IPS-NIHi11 (cell line): ENCODE results near the gene LSM5.

Experiments
- DNase-seq: peaks from one replicate; pipeline ENCODE4 v3.0.0; 2012; ENCODE audit warnings: mixed read lengths, low spot score

The LSM5 gene

DNA sequence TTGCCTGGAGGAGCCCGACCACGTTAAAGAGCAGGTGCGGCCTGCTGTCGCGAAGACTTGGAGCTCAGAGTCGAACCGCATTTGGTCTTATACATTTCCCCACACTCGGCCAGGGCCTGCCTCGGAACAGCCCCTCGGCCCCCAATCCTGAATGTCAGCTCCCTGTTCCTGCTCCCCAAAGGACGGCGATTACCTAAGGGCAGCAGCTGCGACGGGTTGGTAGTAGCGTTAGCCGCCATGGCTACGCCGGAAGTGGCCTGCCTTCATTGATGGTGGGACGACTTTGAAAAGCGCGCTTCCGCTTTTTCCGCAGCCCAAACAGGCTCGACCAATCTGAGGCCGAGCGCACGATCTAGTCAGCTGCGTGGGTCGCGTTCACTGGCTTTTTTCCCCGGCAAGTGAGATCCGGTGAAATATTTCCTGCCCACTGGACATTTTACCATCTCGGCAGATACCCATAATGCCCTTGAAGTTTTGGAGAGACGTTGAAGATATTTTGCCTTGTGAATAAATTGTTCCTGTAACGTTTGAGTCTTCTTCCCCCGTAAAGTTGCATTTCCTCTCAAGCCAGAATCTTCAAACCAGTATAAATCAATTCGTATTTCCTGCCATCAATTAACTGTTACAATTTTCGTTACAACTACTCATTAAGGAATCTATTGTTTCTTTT, at the start of gene LSM5:
TSS of gene LSM5 (minus strand) at position 254 of the 670 bp plus-strand sequence. CDS start at position 239, 15 bp downstream.
- DNase-seq = peak; percentile 77

- no peak for DNase-seq
Observed at GRCh38 chr7:32539366-32539765, 49.2 kb upstream of the LSM5 start.

- no peak for DNase-seq
Observed at GRCh38 chr7:32537760-32538159, 47.6 kb upstream of the LSM5 start.

- DNase-seq = no peak
Observed at GRCh38 chr7:32536585-32536984, 46.4 kb upstream of the LSM5 start.

DNA sequence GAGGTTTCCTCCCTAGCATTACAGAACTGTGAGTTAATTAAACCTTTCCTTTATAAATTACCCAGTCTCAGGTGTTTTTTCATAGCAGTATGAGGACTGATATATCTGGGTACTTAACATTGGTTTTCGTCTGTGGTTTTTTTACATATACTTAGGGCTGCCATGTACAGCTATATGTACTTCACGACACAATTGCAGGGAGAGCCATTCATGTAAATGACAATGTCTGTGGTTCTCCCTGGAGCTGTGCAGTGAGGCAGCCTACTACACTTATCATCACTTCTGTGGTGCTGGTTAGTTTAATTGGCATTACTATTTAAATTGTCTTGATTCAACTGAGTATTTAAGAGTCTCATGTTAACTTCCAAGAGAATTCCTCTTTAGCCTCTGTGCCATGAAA, 45.8 kb upstream of the LSM5 start:
- no peak for DNase-seq

- DNase-seq = no peak
Observed at GRCh38 chr7:32535162-32535702, 45.1 kb upstream of the LSM5 start.

GRCh38 chr7:32533276-32534029, 43.3 kb upstream of the LSM5 start:
- DNase-seq = no peak

- no peak for DNase-seq
Observed at GRCh38 chr7:32532716-32533115, 42.5 kb upstream of the LSM5 start.

- DNase-seq = no peak
Observed at GRCh38 chr7:32532086-32532485, 41.9 kb upstream of the LSM5 start.

GRCh38 chr7:32531402-32531801, 41.2 kb upstream of the LSM5 start:
- no peak for DNase-seq

GRCh38 chr7:32525839-32526238, 35.7 kb upstream of the LSM5 start:
- no peak for DNase-seq

- no peak for DNase-seq
Observed at GRCh38 chr7:32524631-32525030, 34.5 kb upstream of the LSM5 start.

DNA sequence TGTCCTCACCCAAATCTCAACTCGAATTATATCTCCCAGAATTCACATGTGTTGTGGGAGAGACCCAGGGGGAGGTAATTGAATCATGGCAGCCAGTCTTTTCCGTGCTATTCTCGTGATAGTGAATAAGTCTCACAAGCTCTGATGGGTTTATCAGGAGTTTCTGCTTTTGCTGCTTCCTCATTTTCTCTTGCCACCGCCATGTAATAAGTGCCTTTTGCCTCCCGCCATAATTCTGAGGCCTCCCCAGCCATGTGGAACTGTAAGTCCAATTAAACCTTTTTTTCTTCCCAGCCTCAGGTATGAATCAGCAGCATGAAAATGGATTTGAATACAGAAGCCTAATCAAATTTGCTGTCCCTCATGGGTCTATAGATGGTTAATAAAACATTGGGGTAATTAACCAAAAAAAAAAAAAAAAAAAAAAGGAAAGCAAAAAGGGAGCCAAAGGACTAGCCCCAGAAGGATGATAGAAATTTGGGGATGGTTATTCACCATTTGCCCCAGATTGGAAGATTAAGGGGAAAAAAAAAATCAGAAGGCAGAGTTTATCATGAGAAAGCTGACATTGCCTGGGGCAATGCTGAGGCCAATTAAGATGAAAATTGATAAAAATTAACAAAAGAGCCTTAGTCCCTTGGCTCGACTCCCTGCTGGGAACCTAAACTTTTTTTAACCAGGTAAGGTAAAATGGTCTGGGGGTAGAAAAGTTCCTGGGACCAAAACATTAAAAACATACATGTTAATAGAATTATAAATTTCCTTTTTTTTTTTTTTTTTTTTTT, 32.8 kb upstream of the LSM5 start:
- no peak for DNase-seq

GRCh38 chr7:32519763-32520162, 29.6 kb upstream of the LSM5 start:
- DNase-seq = no peak

DNA sequence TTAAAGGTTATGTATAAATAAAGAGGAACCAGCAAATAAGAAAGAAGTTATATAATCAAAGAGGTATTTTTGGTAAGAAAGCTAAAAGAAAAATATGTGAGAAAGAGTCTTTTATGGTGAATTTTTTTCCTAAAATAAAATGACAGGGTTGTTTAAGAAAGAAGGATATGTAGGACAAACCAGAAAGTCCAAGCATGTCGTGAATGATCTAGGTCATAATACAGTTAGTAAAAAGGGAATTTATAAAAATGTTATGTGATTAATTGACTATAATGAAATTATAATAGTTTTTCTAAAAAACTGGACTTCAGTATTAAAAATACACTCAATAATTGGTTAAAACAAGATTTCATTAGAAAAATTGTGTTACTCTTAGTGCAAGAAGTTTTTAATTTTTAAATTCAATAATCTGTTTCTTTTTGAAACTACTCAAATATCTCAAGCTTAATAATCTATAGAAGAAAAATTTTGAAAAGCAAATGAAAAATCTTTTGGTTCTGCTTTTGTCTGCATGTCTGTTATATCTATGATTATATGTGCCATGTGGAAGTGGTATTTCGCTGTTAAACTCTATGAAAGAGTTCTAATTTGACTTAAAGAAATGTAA, 28.5 kb upstream of the LSM5 start:
- DNase-seq = no peak

- no peak for DNase-seq
Observed at GRCh38 chr7:32516551-32517100, 26.4 kb upstream of the LSM5 start.

DNA sequence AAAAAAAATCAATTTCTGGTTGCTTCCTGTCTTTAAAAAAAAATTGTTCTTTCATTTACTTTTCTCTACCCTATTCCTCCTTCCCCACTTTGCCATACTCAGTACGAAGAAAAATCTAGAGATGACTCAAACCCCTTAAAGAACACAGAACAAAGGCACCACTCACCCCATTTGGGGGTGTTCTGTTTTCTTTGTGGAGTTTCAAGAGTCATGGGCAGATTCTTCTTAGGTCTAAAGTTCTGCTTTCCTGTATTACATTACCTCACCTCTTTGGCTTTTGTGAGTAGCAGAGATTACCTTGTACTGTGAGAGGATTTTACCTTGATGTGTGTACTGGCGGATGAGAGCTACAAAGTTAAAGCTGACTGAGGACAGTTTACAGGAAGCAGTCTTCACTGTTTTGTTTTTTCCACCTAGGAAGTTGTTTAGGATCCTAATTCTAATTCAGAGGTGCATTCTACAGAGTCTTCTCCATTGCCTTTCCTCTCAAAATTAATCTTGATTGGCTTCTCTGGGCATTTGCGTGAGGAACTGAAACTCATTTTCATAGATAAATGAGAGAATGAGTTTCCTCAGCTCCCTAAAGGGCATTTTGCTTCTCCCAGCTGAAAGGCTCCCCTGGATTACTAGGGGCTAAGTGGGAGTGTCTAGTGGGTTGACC, 25.8 kb upstream of the LSM5 start:
- DNase-seq = no peak

GRCh38 chr7:32513210-32513609, 23.0 kb upstream of the LSM5 start:
- no peak for DNase-seq

DNA sequence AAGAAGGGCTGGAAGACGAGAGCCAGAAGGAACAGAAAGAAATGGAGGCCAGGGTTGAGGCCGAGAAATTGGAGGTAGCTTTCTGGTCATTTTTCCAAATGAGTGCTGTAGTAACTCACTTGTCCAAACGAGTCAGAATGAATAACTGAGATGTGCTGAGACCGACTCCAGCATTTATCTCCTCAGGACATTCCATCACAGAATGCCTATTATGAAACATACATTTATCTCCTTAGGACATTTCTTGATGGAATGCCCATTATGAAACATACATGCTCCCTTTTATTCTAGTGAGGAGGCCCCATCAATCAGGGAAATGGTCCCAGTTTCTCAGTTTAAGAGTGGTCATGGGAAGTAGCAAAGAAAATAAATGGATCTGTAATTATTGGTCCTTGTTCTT, 21.6 kb upstream of the LSM5 start:
- DNase-seq = no peak

GRCh38 chr7:32507414-32507813, 17.2 kb upstream of the LSM5 start:
- DNase-seq = no peak
